Measurements from ENCODE around the gene MIOX. TPM values are rescaled to one million over a fixed set of nuclear protein-coding genes. Genes with fewer than 3 reads are reported as not detected.
A peak's percentile ranks its signal among the peaks of the same experiment; 100 is the strongest.

The MIOX gene
- total and polyA plus RNA-seq, 2 donors (not counting 3 experiments of a cell fraction or from before 2014, with no cell fraction given), result not detected

GRCh38 chr22:50440544-50441249 is 46.0 kb upstream of the MIOX start:
- Histone ChIP-seq H3K27ac (ENCODE audit: insufficient read depth, low read depth, low read length) (no peak overlapping the region), H3K79me2 (ENCODE audit: control insufficient read depth, insufficient read depth, low read length) (no peaks in the 10 kb centered on the region), H3K4me3 (replicated peaks in 1 of 3; ENCODE audit: insufficient read depth in 1 of 3, low read depth in 1 of 3, low read length in 3 of 3) (no peak overlapping the region), H3K27me3 (ENCODE audit: control insufficient read depth in 2 of 2, insufficient read depth in 2 of 2, low read length in 2 of 2) (no peaks in the 10 kb centered on the region), H3K9me1 (replicated peaks; ENCODE audit: control insufficient read depth, extremely low read depth, insufficient read depth, low read length) (no peaks in the 10 kb centered on the region), H4K20me1 (replicated peaks; ENCODE audit: control insufficient read depth, extremely low read depth, insufficient read depth, low read length) (no peaks in the 10 kb centered on the region), H3K36me3 (ENCODE audit: control insufficient read depth in 2 of 2, extremely low read depth in 1 of 2, insufficient read depth in 2 of 2, low read length in 2 of 2) (peaks cover 0 to 46% of the 10 kb centered on the region in 2 experiments), H3K4me2 (ENCODE audit: insufficient read depth, low read length) (no peak overlapping the region), H3K4me1 (ENCODE audit: control insufficient read depth, extremely low read depth, insufficient read depth, low read length) (peaks cover 6% of the 10 kb centered on the region), H3K9ac (replicated peaks; ENCODE audit: extremely low read depth, insufficient read depth, low read length) (no peak overlapping the region), H3K9me3 (replicated peaks; ENCODE audit: control insufficient read depth, insufficient read depth, low read length) (no peaks in the 10 kb centered on the region), H2AFZ (ENCODE audit: low read depth, low read length) (no peak overlapping the region)
- ChIA-PET CTCF (no interaction called here), POLR2A (no interaction called here)
- dilution Hi-C loops (cut with MboI; ENCODE audit: extremely low pct_ligation_motif_present, low sequenced_read_pairs) (no loop called here), intact Hi-C loops (cut with micrococcal nuclease) (no loop called here)
- no peak for TF ChIP-seq POLR2AphosphoS5 (IDR thresholded peaks at IDR 0.05; ENCODE audit: insufficient read depth, low read depth, low read length)
- peak; percentile 3 for TF ChIP-seq MAX (IDR thresholded peaks at IDR 0.05; ENCODE audit: insufficient read depth, insufficient read length)
- TF ChIP-seq FOS (IDR thresholded peaks at IDR 0.05; ENCODE audit: borderline replicate concordance, insufficient read depth, low read length), result no peak
- DNase-seq (ENCODE audit: low read depth, low spot score) (no peak), FAIRE-seq (no peak)
- no TSS peak for BruUV-seq (replicated peaks)

GRCh38 chr22:50441428-50441993 is 45.1 kb upstream of the MIOX start:
- Histone ChIP-seq H3K4me3 (replicated peaks in 1 of 3; ENCODE audit: insufficient read depth in 1 of 3, low read depth in 1 of 3, low read length in 3 of 3) (no peak overlapping the region), H3K27me3 (ENCODE audit: control insufficient read depth in 2 of 2, insufficient read depth in 2 of 2, low read length in 2 of 2) (no peaks in the 10 kb centered on the region), H2AFZ (ENCODE audit: low read depth, low read length) (no peak overlapping the region), H4K20me1 (replicated peaks; ENCODE audit: control insufficient read depth, extremely low read depth, insufficient read depth, low read length) (no peaks in the 10 kb centered on the region), H3K36me3 (ENCODE audit: control insufficient read depth in 2 of 2, extremely low read depth in 1 of 2, insufficient read depth in 2 of 2, low read length in 2 of 2) (peaks cover 0 to 47% of the 10 kb centered on the region in 2 experiments), H3K9ac (replicated peaks; ENCODE audit: extremely low read depth, insufficient read depth, low read length) (no peak overlapping the region), H3K4me2 (ENCODE audit: insufficient read depth, low read length) (no peak overlapping the region), H3K9me3 (replicated peaks; ENCODE audit: control insufficient read depth, insufficient read depth, low read length) (no peaks in the 10 kb centered on the region), H3K79me2 (ENCODE audit: control insufficient read depth, insufficient read depth, low read length) (no peaks in the 10 kb centered on the region), H3K9me1 (replicated peaks; ENCODE audit: control insufficient read depth, extremely low read depth, insufficient read depth, low read length) (no peaks in the 10 kb centered on the region), H3K4me1 (ENCODE audit: control insufficient read depth, extremely low read depth, insufficient read depth, low read length) (peaks cover 6% of the 10 kb centered on the region), H3K27ac (ENCODE audit: insufficient read depth, low read depth, low read length) (no peak overlapping the region)
- DNase-seq (ENCODE audit: low read depth, low spot score) (no peak), FAIRE-seq (no peak)
- dilution Hi-C loops (cut with MboI; ENCODE audit: extremely low pct_ligation_motif_present, low sequenced_read_pairs) (no loop called here), intact Hi-C loops (cut with micrococcal nuclease) (no loop called here)
- CTCF ChIA-PET, result interaction anchor here (0.9 kb wide), 1 partner anchor 16 kb away, joined by 3 read pairs; no protein-coding TSS in a partner anchor
- POLR2A ChIA-PET, result no interaction called here
- BruUV-seq (replicated peaks), result no TSS peak
- no peak for TF ChIP-seq JUN (IDR thresholded peaks at IDR 0.05; ENCODE audit: borderline replicate concordance, insufficient read depth, insufficient read length, low read depth)
- no peak for TF ChIP-seq POLR2AphosphoS5 (IDR thresholded peaks at IDR 0.05; ENCODE audit: insufficient read depth, low read depth, low read length)
- TF ChIP-seq EZH2 (IDR thresholded peaks at IDR 0.05; ENCODE audit: borderline replicate concordance, low read depth, low read length, severe bottlenecking), result no peak
- no peak for TF ChIP-seq MYC (IDR thresholded peaks at IDR 0.05; ENCODE audit: low read depth, low read length)
- no peak for TF ChIP-seq POLR2A (IDR thresholded peaks at IDR 0.05; ENCODE audit: low read depth, low read length)
- TF ChIP-seq MAX (IDR thresholded peaks at IDR 0.05; ENCODE audit: insufficient read depth, insufficient read length), result no peak
- TF ChIP-seq FOS (IDR thresholded peaks at IDR 0.05; ENCODE audit: borderline replicate concordance, insufficient read depth, low read length), result no peak
- no peak for TF ChIP-seq CTCF (IDR thresholded peaks at IDR 0.05; ENCODE audit: extremely low read depth in 1 of 2, insufficient read depth in 1 of 2, low read depth in 1 of 2, low read length in 2 of 2)
- TF ChIP-seq GATA2 (IDR thresholded peaks at IDR 0.05; ENCODE audit: insufficient read depth, insufficient read length, low read depth, low read length), result no peak
